GM19463 (cell line): Measurements from ENCODE around the gene FOXJ3.

Experiments used
- ATAC-seq: cut with Tn5 transposase; IDR thresholded peaks from one replicate; pipeline ENCODE4 v1.9.1; 2021; ENCODE audit warnings: mild to moderate bottlenecking, moderate library complexity; ENCODE audit not compliant: unreplicated experiment

FOXJ3 gene

GRCh38 chr1:42334240-42335049 lies 590 bp downstream of the FOXJ3 start:
- peak; percentile 53 for ATAC-seq

DNA sequence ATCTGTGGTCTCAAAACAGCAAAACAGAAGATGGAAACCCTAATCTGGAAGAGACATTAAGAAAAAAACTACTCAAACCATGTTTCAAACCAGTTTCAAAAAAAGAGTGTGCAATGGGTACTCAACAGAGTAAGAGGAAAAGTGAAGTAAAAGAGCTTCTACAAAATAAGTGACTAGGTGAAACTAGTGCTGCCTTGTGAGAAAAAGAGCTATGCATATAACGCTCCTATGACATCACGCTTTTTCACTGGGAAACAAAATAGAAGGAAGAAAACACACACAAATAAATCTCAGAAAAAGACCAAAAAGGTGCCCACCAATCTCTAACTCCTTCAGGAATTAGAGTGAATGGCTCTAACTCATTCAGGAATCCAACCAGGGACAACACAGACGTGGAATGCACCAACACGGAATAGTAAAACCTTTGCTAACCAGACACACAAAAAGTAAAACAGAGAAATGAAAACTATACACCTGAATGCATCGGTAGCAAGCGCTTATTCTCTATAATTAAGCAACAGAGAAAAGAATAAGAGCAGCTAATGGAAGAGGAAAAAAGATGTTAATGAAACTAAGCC lies 1.3 kb downstream of the FOXJ3 start:
- ATAC-seq, result no peak

DNA sequence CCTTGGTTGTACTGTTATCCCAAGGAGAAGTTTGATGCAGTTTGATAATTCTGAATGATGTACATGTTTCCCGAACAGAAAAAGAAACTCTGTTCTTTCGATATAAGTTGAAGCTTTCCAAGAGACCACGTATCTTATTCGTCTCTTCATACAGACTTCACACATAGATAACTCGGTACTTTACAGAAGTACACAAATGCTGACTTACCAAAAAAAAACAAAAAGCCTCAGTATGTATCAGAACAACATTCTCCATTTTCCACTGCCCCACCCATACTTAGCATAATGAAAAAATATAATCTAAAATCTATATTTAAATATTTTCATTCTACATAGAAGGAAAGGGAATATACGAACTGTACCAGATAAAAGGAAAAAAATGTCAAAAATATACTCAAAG lies 2.2 kb downstream of the FOXJ3 start:
- no peak for ATAC-seq

GRCh38 chr1:42330215-42330614 lies 4.8 kb downstream of the FOXJ3 start:
- ATAC-seq, result no peak

- no peak for ATAC-seq
Observed at GRCh38 chr1:42328916-42329496, 6.0 kb downstream of the FOXJ3 start.

- ATAC-seq, result no peak
Observed at GRCh38 chr1:42328047-42328625, 6.9 kb downstream of the FOXJ3 start.

- no peak for ATAC-seq
Observed at GRCh38 chr1:42325014-42325402, 10.0 kb downstream of the FOXJ3 start.

- ATAC-seq, result no peak
Observed at GRCh38 chr1:42324398-42325013, 10.5 kb downstream of the FOXJ3 start.

DNA sequence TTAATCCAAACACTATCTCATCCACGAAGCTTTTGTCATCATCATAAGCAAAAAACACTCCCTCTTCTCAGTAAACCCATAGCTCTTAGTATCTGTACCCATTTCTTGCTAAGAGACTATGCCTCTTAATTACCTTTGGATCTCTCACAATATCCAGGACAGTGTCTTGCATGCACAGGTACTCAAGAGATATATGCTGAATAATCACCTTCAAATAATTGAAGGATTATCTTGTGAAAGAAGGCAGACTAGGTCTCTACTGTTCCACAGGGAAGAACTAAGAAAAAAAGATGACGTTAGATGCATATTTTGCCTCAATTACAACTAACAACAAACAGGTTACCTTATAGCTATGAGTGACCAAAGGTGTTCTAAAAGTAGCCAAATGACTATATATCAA lies 11.5 kb downstream of the FOXJ3 start:
- ATAC-seq, result no peak

- ATAC-seq, result no peak
Observed at GRCh38 chr1:42322577-42322976, 12.5 kb downstream of the FOXJ3 start.

DNA sequence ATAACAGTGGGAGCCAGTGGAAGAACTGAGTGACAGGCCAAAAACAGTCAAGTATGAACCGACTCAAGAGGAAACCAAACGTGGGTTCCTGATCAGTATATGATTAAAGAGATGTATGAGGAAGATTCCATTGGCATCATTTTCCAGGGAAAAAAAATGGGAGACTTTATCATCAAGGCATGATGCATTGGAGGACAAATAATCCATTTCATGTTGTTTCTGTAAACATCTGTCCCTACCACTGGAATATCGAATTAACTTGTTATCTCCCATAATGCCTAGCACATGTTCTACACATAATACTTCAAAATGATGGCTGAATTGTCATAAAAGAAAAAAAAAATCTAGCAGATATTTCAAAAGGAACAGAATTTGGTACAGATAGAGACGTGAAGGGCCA lies 13.3 kb downstream of the FOXJ3 start:
- no peak for ATAC-seq

- no peak for ATAC-seq
Observed at GRCh38 chr1:42320708-42321107, 14.3 kb downstream of the FOXJ3 start.

DNA sequence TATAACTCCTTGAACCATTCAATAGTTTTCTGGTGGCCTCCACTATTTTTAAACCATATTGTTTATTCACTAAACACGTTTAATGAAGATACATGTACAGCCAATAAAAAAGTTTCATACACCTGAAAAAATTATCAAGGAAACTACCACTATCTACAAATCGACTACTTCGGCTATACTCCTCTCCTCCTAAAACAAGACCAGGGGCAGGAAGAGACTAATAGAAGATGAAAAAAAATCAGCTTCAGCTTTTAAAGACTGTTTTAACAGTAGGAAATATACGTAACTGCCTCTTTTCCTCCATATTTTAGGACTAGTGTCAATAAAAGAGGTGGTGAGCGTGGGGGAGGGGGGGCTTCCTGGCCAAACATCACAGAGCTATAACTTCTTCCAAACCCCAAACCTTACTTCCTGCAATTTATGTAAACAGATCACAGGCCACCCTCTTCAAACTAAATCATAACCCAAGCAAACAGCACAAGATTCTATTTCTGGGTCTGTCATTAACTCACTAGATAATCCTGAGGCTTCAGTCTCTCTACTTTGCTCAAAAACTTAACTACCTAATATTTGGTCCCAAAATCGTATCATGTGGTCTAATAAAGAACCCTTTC lies 15.1 kb downstream of the FOXJ3 start:
- no peak for ATAC-seq

DNA sequence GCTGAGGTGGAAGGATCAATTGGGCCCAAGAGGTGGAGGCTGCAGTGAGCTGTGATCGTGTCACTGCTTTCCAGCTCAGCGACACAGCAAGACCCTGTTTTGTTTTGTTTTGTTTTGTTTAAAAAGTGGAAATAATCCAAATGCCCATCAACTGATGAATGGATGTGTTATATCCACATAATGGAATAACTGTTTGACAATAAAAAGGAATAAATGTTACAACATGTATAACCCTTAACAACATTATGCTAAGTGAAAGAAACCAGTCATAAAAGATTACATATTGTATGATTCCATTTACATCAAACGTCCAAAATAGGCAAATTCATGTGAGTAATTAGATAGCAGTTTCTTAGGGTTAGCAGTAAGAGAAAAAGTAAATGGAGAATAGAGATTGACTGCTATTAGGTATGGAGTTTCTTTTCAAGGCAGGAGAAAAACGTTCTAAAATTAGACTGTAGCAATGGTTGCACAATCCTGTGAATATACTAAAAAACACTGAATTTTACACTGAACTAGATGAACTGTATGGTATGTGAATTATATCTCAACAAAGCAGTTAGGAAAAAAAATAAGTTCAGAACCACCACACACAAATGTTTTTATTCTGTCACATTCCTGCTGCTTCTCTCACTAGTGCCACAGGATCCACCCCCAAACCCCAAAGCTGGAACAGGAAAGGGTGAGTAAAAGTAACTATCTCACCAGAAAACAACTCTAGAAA lies 15.7 kb downstream of the FOXJ3 start:
- ATAC-seq, result no peak

- no peak for ATAC-seq
Observed at GRCh38 chr1:42318601-42319000, 16.4 kb downstream of the FOXJ3 start.

- no peak for ATAC-seq
Observed at GRCh38 chr1:42317308-42317707, 17.7 kb downstream of the FOXJ3 start.

GRCh38 chr1:42316292-42316691 lies 18.7 kb downstream of the FOXJ3 start:
- no peak for ATAC-seq

DNA sequence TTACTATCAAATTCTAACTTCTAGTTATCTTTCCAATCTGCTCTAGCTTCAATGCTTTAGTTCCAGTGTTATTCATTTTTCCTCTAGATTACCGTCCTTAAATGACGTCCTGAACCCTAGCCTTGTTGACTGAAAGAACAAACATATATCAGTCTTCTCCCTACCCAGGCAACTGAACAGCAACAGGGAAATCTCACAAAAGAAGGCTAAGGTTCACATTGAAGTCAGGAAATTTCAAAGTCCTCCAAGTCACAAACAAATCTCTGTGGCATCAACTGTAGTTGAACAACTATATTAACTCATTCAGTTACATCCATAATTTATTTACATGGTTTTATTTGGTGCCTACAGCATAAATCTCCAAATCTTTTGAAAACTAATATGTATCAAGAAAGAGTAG lies 19.5 kb downstream of the FOXJ3 start:
- ATAC-seq, result no peak

- no peak for ATAC-seq
Observed at GRCh38 chr1:42313970-42314369, 21.1 kb downstream of the FOXJ3 start.

GRCh38 chr1:42312576-42313212 lies 22.3 kb downstream of the FOXJ3 start:
- ATAC-seq, result no peak
